ENCODE measurements around the gene STYK1. TPM values are rescaled to one million over a fixed set of nuclear protein-coding genes. Genes with fewer than 3 reads are reported as not detected.

STYK1 gene
- total and polyA plus RNA-seq, 8 donors, result 0.30 to 1.9 (median 0.69) TPM

GRCh38 chr12:10720974-10721650, 47.3 kb upstream of the STYK1 start:
- H3K27me3 ChIP-seq, result peaks cover 0 to 13% of the 10 kb centered on the region in 2 donors
- H3K9me3 ChIP-seq, result no peaks in the 10 kb centered on the region
- no peaks in the 10 kb centered on the region for H3K36me3 ChIP-seq
- H3K4me1 ChIP-seq, result peaks cover 35 to 54% of the 10 kb centered on the region in 2 donors
- intact Hi-C loops (cut with DNase I), result no loop called here
- TF ChIP-seq CTCF (IDR thresholded peaks at IDR 0.05), result no peak
- H3K27ac ChIP-seq, result peak overlapping the region; percentile 90 to 95
- ATAC-seq, result no peak
- DNase-seq, result no peak
- peak overlapping the region; percentile 71 to 82 for H3K4me3 ChIP-seq

GRCh38 chr12:10719482-10719881, 45.6 kb upstream of the STYK1 start:
- Histone ChIP-seq H3K9me3 (no peaks in the 10 kb centered on the region), H3K36me3 (peaks cover 0 to 13% of the 10 kb centered on the region in 2 donors), H3K27ac (peak overlapping the region; percentile 14 to 47), H3K4me3 (peak overlapping the region in 1 of 2 donors; percentile 82), H3K27me3 (peaks cover 0 to 7% of the 10 kb centered on the region in 2 donors), H3K4me1 (peaks cover 35 to 55% of the 10 kb centered on the region in 2 donors)
- intact Hi-C loops (cut with DNase I), result no loop called here
- TF ChIP-seq CTCF (IDR thresholded peaks at IDR 0.05), result no peak
- no peak for ATAC-seq
- no peak for DNase-seq

GRCh38 chr12:10718279-10718821, 44.5 kb upstream of the STYK1 start:
- no peak overlapping the region for H3K4me3 ChIP-seq
- peak overlapping the region in 1 of 2 donors; percentile 47 for H3K27ac ChIP-seq
- peaks cover 35 to 50% of the 10 kb centered on the region in 2 donors for H3K4me1 ChIP-seq
- TF ChIP-seq CTCF (IDR thresholded peaks at IDR 0.05), result no peak
- peaks cover 0 to 5% of the 10 kb centered on the region in 2 donors for H3K27me3 ChIP-seq
- H3K36me3 ChIP-seq, result peaks cover 0 to 25% of the 10 kb centered on the region in 2 donors
- intact Hi-C loops (cut with DNase I), result no loop called here
- DNase-seq, result peak in 1 of 4 donors; percentile 16
- no peaks in the 10 kb centered on the region for H3K9me3 ChIP-seq
- no peak for ATAC-seq

GRCh38 chr12:10717410-10717809, 43.6 kb upstream of the STYK1 start:
- ATAC-seq, result no peak
- DNase-seq, result no peak
- TF ChIP-seq CTCF (IDR thresholded peaks at IDR 0.05), result no peak
- Histone ChIP-seq H3K36me3 (peaks cover 0 to 34% of the 10 kb centered on the region in 2 donors), H3K27me3 (no peaks in the 10 kb centered on the region), H3K27ac (peak overlapping the region; percentile 14 to 47), H3K9me3 (no peaks in the 10 kb centered on the region), H3K4me1 (peaks cover 35 to 50% of the 10 kb centered on the region in 2 donors), H3K4me3 (no peak overlapping the region)
- intact Hi-C loops (cut with DNase I), result no loop called here

GRCh38 chr12:10716704-10717315, 43.0 kb upstream of the STYK1 start:
- DNase-seq, result peak in 1 of 4 donors; percentile 75
- H3K27ac ChIP-seq, result peak overlapping the region; percentile 14 to 47
- H3K4me3 ChIP-seq, result no peak overlapping the region
- no peak for TF ChIP-seq CTCF (IDR thresholded peaks at IDR 0.05)
- intact Hi-C loops (cut with DNase I), result no loop called here
- H3K27me3 ChIP-seq, result no peaks in the 10 kb centered on the region
- H3K9me3 ChIP-seq, result no peaks in the 10 kb centered on the region
- H3K36me3 ChIP-seq, result peaks cover 0 to 40% of the 10 kb centered on the region in 2 donors
- peaks cover 35 to 50% of the 10 kb centered on the region in 2 donors for H3K4me1 ChIP-seq
- peak; percentile 80 for ATAC-seq

Data from left lung (tissue), 10 donors.